Fibroblast of skin of abdomen (primary cell): ENCODE measurements around the gene MOB3C.
A peak's percentile ranks its signal among the peaks of the same experiment; 100 is the strongest.

Experiments
- DNase-seq: peaks from one replicate; pipeline ENCODE4 v3.0.0-alpha.2; 2013

Gene MOB3C

DNA sequence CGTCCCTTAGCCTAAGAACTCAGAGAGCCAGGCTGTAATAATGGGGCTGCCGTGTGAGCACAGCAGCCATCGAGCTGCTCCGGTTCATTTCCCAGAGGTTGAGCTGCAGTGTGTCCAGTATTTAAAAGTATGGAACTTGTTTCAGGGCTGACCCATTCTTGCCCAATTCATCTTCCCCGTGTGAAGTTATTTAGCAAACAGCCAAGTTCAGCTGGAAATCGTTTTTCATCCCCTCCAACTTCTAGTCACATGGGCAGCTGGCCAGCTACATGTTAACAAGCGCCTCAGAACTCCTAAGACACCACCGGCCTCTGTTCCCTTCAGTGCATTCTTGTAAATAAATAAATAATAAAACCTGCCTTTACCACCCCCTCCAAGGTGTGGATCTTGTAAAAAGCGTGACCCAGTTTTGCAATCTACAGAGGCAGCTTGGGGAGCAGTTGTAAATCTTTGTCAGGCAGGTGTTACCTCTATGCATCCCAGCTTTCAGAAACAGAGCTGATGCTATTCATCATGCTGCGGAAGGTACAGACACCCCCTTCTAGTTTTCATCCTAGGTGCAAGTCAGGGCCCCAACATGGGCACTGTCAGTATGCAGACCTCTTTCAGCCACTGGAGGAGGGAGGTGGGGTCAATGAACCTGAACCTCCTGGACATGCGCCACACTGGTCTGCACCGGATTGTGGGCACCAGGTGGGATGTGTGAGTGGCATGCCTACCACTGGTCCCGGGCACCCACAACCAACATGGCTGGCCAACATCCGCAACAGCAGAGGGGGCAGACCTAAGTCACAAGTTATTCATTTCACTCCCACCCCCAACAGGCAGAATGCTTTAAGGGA is 46.5 kb downstream of the MOB3C start:
- peak; percentile 52 for DNase-seq

DNA sequence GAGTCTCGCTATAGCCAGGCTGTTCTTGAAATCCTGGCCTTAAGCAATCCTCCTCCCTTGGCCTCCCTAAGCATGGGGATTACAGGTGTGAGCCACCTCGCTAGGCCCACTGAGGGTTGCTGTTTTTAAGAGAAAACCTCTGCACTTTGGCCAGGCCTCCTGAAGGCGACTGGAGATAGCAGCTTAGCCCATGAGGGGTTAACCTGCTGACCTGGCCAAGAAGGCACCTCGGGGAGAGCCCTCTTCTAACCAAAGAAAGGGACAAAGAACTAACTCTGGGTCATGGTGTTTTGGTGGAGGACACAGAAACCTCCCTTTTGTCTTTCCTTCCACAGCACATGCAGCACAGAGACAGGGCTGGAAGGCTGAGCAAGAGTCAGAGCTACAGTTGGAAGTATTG is 47.5 kb downstream of the MOB3C start:
- DNase-seq, result no peak

DNA sequence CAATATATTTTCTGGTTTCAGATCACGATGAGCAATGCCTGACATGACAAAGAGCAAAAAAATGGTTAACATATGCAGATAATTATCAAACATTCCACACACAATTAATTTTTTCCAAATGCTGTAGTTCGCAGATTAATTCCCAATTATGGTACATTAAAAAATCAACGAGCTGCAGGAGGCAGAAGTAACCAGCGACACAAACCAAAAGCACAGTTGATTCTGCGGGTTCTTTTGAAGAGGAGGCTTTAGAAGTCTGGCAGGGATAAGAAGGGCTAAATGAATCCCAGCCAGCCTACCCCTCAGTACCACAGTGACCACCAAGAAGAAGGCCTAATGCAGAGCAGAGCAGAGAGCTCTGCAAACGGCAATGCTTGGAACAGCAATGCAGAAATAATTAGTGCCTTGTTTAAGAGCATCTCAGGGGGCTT is 48.1 kb downstream of the MOB3C start:
- peak; percentile 67 for DNase-seq

DNA sequence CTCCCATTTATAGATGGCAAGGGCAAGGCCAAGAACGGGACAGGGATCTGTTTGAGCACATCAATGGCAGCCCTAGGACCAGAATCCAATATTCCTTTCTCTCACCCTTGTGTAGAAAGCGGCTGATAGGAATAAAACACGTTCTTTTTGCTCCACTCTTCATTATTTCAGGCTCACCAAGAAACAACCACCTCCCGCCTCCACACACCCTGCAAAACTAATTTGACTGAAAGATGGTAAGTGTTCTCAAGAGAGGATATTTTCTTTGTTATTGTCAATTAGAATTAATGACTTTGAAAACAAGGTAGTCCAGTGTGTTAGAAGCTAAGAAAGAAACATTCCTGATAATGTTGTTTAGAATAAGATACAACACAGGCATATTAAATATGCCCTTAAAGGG is 53.3 kb downstream of the MOB3C start:
- DNase-seq, result no peak

DNA sequence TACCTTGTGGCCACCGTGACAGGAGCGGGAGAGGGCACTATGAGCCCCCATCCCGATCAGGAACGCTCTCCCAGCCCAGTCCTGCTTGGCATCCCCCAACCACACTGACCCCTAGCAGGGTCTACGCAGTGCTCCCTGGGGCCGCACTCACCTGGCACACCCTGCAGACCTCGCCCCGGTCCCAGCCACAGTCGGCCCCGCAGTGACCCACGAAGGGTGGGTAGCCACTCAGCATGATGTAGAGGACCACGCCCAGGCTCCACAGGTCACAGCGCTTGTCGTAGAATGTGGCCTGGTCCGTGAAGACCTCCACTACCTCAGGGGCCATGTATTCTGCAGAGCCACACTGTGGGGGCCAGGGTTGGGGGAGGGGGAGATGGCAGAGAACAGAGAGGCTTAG is 54.1 kb downstream of the MOB3C start:
- DNase-seq, result no peak

DNA sequence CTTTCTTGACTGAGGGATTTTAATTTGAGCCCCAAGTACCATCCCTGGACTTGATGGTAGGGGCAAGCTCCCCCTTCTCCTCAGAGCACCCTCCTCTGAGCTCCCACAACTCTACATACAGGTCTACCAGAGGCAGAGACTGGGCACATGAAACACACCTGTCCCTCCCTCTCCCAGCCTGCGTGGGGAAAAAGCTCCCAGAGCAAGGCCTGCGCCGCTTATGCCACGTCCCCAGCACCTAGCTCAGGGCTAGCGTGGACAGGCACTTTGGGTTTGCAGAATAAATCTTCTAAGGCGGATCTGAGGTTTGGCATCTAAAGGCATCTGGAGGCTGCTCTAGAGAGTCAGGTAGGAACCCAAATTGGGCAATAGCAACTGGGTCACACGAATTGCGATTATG is 57.6 kb downstream of the MOB3C start:
- DNase-seq, result no peak

DNA sequence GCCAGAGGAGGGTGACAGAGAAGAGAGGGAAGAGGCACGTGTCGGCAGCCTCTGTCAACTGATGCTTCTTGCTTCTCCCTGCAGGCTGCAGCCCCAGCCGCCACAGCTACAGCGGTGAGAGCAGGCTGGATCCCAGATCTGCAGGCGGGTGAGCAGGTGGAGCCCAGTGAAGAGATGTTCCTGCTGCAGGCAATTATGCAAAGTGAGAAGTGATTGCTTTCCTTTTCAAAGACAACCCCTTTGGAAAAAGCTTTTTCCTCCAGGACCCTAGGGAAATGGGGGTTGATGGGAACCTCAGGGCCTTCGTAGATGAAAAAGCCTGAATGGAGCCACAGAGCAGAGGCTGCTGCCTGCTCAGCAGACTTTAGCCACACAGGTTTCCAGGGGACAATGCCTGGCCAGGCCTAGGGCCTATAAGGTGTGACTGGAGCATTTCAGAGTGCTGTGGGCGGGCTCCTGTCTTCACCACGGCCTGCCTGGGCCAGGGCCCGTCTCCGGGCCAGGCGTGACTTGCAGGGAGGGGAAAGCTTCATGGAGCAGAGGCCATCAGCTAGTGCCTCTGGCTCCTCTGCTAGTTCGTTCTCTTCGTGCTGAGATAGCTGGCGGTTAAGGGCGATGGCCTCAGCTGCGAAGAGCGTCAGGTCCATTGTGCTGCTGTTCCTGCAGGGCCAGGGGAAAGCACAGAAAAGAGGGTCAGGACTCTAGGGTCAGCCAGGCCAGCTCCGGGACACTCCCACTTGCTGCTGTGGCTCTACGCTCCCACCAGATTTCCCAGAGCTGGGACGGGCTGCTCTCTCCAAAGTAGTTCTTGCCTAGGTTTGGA is 58.3 kb downstream of the MOB3C start:
- DNase-seq, result no peak
